Fibroblast of villous mesenchyme (primary cell): Measurements from ENCODE around the gene FNIP2. TPM values are rescaled to one million over a fixed set of nuclear protein-coding genes. Genes with fewer than 3 reads are reported as not detected.

Experiments used
- DNase-seq: peaks from one replicate; pipeline ENCODE4 v3.0.0-alpha.2; 2010; ENCODE audit warnings: low read depth
- H3K4me3 ChIP-seq: 2 replicates; pipeline ENCODE4 v1.5.1; 2011; ENCODE audit warnings: low read depth, mild to moderate bottlenecking, low read length
- CTCF ChIP-seq: IDR thresholded peaks from 2 replicates; pipeline ENCODE4 v1.5.1; 2012; ENCODE audit warnings: low read depth, mild to moderate bottlenecking, low read length; ENCODE audit not compliant: insufficient read depth
- total RNA-seq: library from RNA; depleted of rRNA; stranded (reverse); fragments of >200 nt; gene quantifications from 2 replicates; pipeline ENCODE4 v1.2.3, GENCODE V29; 2012

Gene FNIP2
- total RNA-seq, 1 donor = 24.6 TPM

- no peak overlapping the region for H3K4me3 ChIP-seq
- TF ChIP-seq CTCF = no peak
- no peak for DNase-seq
Measured at GRCh38 chr4:158859661-158860060, 90.8 kb downstream of the FNIP2 start.

GRCh38 chr4:158860856-158861255 is 92.0 kb downstream of the FNIP2 start:
- no peak overlapping the region for H3K4me3 ChIP-seq
- TF ChIP-seq CTCF = no peak
- no peak for DNase-seq

- no peak overlapping the region for H3K4me3 ChIP-seq
- TF ChIP-seq CTCF = no peak
- DNase-seq = no peak
Measured at GRCh38 chr4:158861281-158861680, 92.5 kb downstream of the FNIP2 start.

- DNase-seq = no peak
- no peak for TF ChIP-seq CTCF
- no peak overlapping the region for H3K4me3 ChIP-seq
Measured at GRCh38 chr4:158861766-158862165, 92.9 kb downstream of the FNIP2 start.

GRCh38 chr4:158863296-158863695 is 94.5 kb downstream of the FNIP2 start:
- H3K4me3 ChIP-seq = no peak overlapping the region
- no peak for TF ChIP-seq CTCF
- DNase-seq = no peak

- TF ChIP-seq CTCF = no peak
- DNase-seq = peak; percentile 14
- no peak overlapping the region for H3K4me3 ChIP-seq
Measured at GRCh38 chr4:158865520-158866177, 96.8 kb downstream of the FNIP2 start.

- H3K4me3 ChIP-seq = no peak overlapping the region
- no peak for TF ChIP-seq CTCF
- DNase-seq = no peak
Measured at GRCh38 chr4:158869001-158869400, 100.2 kb downstream of the FNIP2 start.
